AG10803 (cell line): Measurements from ENCODE around the gene LY86.

Experiments
- DNase-seq: peaks from one replicate; pipeline ENCODE4 v3.0.0; 2010; ENCODE audit warnings: low read depth
- H3K4me3 ChIP-seq: 2 replicates; pipeline ENCODE4 v1.5.1; 2011; ENCODE audit warnings: mild to moderate bottlenecking, low read length, control low read depth
- TF ChIP-seq, protein P1 (sequence below): conservative IDR thresholded peaks from 2 replicates; pipeline ENCODE4 v1.5.1; 2011; ENCODE audit warnings: mild to moderate bottlenecking, low read length, control low read depth, inconsistent platforms

Gene LY86

DNA sequence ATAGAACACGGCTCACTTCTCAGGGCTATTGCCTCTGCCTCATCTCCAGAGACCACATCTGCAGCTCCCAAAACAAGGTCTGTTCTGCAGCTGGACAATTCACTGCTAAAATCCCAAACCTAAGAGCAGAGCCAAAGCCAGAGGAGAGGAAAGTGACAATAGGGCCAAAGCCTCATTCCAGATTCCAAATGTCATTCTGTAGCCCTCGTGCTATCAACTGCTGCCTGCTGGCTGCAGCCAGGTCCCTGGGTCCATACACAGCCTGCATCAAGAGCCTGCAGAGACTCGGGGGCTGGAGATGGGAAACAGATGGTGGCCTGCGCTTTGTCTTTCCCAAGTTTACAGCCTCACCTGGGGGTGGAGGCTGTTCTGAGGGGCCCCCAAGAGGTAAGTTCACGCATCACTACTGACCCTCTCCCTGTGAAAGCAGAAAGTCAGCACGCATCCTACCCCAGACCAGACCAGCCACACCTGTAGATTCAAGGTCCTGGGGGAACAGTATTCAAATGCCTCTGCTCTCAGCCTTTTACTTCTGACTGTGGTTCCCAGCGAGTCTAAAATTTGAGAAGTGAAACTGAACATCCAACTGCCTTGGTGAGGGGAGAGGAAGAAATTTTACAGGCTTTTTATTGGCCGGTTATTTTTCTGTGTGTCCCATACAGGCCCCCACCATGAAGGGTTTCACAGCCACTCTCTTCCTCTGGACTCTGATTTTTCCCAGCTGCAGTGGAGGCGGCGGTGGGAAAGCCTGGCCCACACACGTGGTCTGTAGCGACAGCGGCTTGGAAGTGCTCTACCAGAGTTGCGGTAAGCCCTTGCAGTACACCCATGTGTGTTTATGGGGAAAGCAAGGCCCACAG lies at the start of gene LY86:
TSS of gene LY86 (plus strand) at position 657 of the 860 bp plus-strand sequence. CDS start at position 672, 15 bp downstream.
- TF ChIP-seq, protein P1, sequence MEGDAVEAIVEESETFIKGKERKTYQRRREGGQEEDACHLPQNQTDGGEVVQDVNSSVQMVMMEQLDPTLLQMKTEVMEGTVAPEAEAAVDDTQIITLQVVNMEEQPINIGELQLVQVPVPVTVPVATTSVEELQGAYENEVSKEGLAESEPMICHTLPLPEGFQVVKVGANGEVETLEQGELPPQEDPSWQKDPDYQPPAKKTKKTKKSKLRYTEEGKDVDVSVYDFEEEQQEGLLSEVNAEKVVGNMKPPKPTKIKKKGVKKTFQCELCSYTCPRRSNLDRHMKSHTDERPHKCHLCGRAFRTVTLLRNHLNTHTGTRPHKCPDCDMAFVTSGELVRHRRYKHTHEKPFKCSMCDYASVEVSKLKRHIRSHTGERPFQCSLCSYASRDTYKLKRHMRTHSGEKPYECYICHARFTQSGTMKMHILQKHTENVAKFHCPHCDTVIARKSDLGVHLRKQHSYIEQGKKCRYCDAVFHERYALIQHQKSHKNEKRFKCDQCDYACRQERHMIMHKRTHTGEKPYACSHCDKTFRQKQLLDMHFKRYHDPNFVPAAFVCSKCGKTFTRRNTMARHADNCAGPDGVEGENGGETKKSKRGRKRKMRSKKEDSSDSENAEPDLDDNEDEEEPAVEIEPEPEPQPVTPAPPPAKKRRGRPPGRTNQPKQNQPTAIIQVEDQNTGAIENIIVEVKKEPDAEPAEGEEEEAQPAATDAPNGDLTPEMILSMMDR: no peak
- no peak within 1 kb of the TSS for H3K4me3 ChIP-seq
- DNase-seq: peak; percentile 4

DNA sequence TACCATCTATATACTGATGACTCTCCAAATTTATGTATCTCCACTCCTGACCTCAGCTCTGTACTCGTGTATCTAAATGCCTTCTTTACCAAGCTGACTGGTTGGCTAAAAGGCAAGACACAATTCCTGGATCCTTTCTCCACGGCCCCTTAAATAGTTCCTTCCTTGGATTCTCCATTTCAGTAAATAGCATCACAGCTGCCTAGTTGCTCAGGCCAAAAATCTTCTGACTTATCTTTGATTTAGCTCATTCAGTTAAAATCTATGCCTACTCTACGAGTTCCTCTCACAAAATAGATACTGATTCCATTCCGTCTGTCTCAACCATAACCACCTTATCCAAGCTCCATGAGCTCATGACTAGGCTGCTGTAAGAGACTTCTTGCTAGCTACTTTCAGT lies 49.5 kb upstream of the LY86 start:
- TF ChIP-seq, protein P1: no peak
- no peak overlapping the region for H3K4me3 ChIP-seq
- DNase-seq: no peak

DNA sequence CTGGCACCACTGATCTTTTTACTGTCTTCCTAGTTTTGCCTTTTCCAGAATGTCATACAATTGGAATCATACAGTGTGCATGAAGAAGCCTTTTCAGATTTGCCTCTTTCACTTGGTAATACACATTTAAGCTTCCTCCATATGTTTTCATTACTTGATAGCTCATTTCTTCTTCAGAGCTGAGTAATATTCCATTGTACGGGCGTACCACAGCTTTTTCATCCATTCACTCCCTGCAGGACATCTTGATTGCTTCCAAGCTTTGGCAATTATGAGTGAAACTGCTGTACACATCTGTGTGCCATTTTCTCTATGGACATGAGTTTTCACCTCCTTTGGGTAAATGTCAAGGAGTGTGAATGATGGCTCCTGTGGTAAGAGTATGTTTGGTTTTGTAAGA lies 46.2 kb upstream of the LY86 start:
- DNase-seq: no peak
- TF ChIP-seq, protein P1: no peak
- H3K4me3 ChIP-seq: no peak overlapping the region

DNA sequence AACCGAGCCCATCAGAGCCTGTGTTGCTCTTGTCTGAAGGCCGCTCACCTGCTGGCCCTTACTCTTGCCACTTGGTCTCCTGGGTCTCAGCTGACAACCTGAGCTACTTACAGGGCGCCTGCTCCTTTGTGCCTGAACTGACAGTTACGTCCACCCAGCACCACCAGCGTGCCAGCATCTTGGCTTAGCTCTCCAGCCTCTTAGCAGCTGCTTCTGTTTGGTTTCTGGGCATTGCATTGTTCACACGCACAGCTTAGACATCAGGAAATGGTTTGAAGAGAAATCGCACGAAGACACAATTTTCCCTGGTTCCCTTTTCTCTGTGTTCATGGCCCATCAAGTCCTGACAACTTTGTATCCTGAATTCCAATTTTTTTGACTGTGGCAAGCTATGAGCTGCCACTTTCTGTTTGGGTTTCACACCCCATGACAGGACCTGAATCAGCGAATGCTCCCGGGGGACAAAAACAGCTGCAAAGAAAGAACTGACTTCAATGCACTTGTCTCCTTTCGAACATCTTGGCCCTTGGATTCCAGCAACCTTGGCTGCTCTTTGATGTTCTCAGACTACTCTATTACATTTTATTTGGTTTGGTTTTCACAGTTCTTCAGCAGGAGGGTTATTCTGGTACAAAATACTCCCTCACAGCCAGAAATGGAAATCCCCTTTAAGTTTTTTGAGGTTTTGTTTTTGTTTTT lies 45.2 kb upstream of the LY86 start:
- H3K4me3 ChIP-seq: no peak overlapping the region
- peak; percentile 23 for DNase-seq
- TF ChIP-seq, protein P1: no peak

DNA sequence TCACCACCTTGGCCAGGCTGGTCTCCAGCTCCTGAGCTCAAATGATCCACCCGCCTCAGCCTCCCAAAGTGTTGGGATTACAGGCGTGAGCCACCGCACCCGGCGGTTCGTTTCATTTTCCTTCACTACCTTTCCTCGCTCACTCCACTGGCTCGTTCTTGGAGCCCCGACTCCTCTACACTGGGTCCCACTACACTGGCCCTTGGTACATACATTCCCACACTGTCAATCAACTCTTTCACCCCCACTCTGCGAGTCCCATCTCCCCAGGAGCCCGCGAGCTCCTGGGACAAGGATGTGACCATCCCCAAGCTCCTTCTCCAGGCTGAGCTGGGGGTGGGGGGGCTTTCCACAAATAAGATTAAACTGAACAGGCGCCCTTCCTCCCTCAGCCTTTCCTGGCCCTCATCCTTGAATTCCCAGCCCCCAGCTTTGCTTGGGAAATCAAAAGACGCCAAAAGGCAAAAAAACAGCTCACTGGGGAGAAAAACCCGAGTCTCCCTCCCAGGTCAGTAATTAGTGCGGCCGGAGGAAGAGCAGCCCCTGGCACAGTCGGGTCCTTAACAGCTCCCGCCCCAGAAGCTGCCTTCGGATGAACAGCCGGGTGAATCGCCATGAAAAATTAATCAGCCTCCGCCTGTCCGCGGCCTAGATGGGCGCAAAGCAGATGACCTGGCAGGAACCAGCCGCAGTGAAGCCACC lies 42.8 kb upstream of the LY86 start:
- TF ChIP-seq, protein P1: no peak
- H3K4me3 ChIP-seq: no peak overlapping the region
- DNase-seq: no peak

DNA sequence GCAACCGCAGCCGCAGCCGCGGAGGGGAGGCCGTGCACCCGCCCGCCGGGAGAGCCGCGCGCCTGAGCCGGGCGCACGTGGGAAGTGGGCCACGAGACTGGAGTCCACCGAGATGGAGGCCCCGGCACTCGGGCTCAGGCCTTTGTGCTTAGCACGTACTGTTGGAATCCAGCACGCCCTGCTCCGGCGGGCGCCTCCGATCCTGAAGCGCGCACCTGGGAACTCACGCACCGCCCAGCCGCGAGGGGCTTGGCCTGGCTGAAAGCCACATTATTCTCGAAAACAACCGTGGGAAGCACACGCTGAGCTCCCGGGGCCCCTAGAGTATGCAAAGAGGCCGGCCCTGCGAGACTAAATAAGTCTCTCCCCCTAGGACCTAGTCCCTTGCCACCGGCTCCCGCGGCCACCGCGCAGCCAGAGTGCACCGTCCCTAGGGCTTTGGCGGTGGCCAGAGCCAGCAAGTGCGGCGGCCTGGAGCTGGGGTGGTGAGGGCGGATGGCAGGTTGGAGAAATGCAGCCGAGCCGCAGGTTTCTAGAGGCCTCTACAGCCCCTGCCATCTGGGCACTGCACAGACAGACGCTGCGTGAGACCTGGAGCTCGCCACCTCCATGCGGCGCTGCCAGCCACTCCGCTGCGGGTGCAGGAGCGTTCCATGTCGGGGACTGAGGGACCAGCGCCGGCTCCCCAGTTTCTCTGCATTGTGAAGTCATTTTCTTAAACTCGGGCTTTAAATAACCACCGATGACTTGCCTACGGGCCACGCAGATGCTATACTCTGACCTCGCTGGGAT lies 42.0 kb upstream of the LY86 start:
- no peak for DNase-seq
- TF ChIP-seq, protein P1: no peak
- H3K4me3 ChIP-seq: no peak overlapping the region
